ENCODE measurements around the gene RPGRIP1.

The RPGRIP1 gene

GRCh38 chr14:21279783-21280182 is at the start of gene RPGRIP1:
Gene RPGRIP1, plus strand, starts transcription at chr14:21280083. Its CDS starts 7,894 bp downstream, at chr14:21287977.
- no peak within 1 kb of the TSS for H3K4me3 ChIP-seq (ENCODE audit: low read depth, low read length)
- TF ChIP-seq CTCF (conservative IDR thresholded peaks at IDR 0.05; ENCODE audit: low read depth, low read length) = no peak
- no peak for DNase-seq (ENCODE audit: low read depth)

- TF ChIP-seq CTCF (conservative IDR thresholded peaks at IDR 0.05; ENCODE audit: low read depth, low read length) = no peak
- DNase-seq (ENCODE audit: low read depth) = no peak
- no peak overlapping the region for H3K4me3 ChIP-seq (ENCODE audit: low read depth, low read length)
These were observed 48.7 kb upstream of the RPGRIP1 start for GRCh38 chr14:21231020-21231652.

GRCh38 chr14:21233457-21234076 is 46.3 kb upstream of the RPGRIP1 start:
- no peak overlapping the region for H3K4me3 ChIP-seq (ENCODE audit: low read depth, low read length)
- peak; percentile 42 for DNase-seq (ENCODE audit: low read depth)
- TF ChIP-seq CTCF (conservative IDR thresholded peaks at IDR 0.05; ENCODE audit: low read depth, low read length) = peak; percentile 66

- no peak for TF ChIP-seq CTCF (conservative IDR thresholded peaks at IDR 0.05; ENCODE audit: low read depth, low read length)
- no peak overlapping the region for H3K4me3 ChIP-seq (ENCODE audit: low read depth, low read length)
- DNase-seq (ENCODE audit: low read depth) = peak; percentile 26
These were observed 45.8 kb upstream of the RPGRIP1 start for GRCh38 chr14:21234112-21234511.

- DNase-seq (ENCODE audit: low read depth) = no peak
- no peak for TF ChIP-seq CTCF (conservative IDR thresholded peaks at IDR 0.05; ENCODE audit: low read depth, low read length)
- no peak overlapping the region for H3K4me3 ChIP-seq (ENCODE audit: low read depth, low read length)
These were observed 42.7 kb upstream of the RPGRIP1 start for GRCh38 chr14:21236948-21237797.

- no peak for TF ChIP-seq CTCF (conservative IDR thresholded peaks at IDR 0.05; ENCODE audit: low read depth, low read length)
- H3K4me3 ChIP-seq (ENCODE audit: low read depth, low read length) = no peak overlapping the region
- DNase-seq (ENCODE audit: low read depth) = no peak
These were observed 40.9 kb upstream of the RPGRIP1 start for GRCh38 chr14:21238823-21239518.
